WTC11 (cell line): Measurements from ENCODE around the gene CDCA4. TPM values are rescaled to one million over a fixed set of nuclear protein-coding genes. Genes with fewer than 3 reads are reported as not detected.

ENCODE experiments used
- ATAC-seq: fragments of 200-7000 bp; cut with Tn5 transposase; 2 replicates; pipeline ENCODE4 v1.10.0; 2021; ENCODE audit warnings: mild to moderate bottlenecking, moderate library complexity
- CTCF ChIA-PET: fragments of 300-600 bp; sonication (Branson Sonifier 250); formaldehyde crosslinking; loops from one replicate; lab custom pipeline; 2021; ENCODE audit warnings: antibody characterized with exemption; lab: Charles Lee
- POLR2A ChIA-PET: fragments of 350-600 bp; sonication (Branson Sonifier 250); formaldehyde crosslinking; loops from one replicate; lab custom pipeline; 2021; ENCODE audit warnings: antibody characterized with exemption; lab: Charles Lee
- DNase-seq: peaks from one replicate; pipeline ENCODE4 v3.0.0; 2021; ENCODE audit warnings: low spot score
- H3K27ac Mint-ChIP-seq: 2 replicates; pipeline ENCODE4 v1.8.0; 2021; ENCODE audit warnings: mixed read lengths
- H3K27me3 Mint-ChIP-seq: 2 replicates; pipeline ENCODE4 v1.8.0; 2021; ENCODE audit warnings: low read depth, mild to moderate bottlenecking, moderate library complexity, mixed read lengths
- H3K36me3 Mint-ChIP-seq: 2 replicates; pipeline ENCODE4 v1.8.0; 2021; ENCODE audit warnings: mixed read lengths
- H3K4me1 Mint-ChIP-seq: 2 replicates; pipeline ENCODE4 v1.8.0; 2022; ENCODE audit warnings: mixed read lengths
- H3K4me3 Mint-ChIP-seq: 2 replicates; pipeline ENCODE4 v1.8.0; 2021; ENCODE audit warnings: mild to moderate bottlenecking, moderate library complexity, mixed read lengths
- H3K9me3 Mint-ChIP-seq: 2 replicates; pipeline ENCODE4 v1.8.0; 2021; ENCODE audit warnings: mixed read lengths
- AFF4 ChIP-seq: sonication (generic); formaldehyde crosslinking; IDR thresholded peaks from 2 replicates; pipeline ENCODE4 v1.8.1; 2023; ENCODE audit warnings: mild to moderate bottlenecking, missing genetic modification reagents, borderline replicate concordance
- ATF1 ChIP-seq: sonication (generic); formaldehyde crosslinking; IDR thresholded peaks from 2 replicates; pipeline ENCODE4 v1.8.1; 2023; ENCODE audit warnings: mild to moderate bottlenecking, moderate library complexity, missing genetic modification reagents
- ATF2 ChIP-seq: sonication (generic); formaldehyde crosslinking; IDR thresholded peaks from 2 replicates; pipeline ENCODE4 v1.8.1; 2022; ENCODE audit warnings: low read depth, missing genetic modification reagents, borderline replicate concordance
- CBFB ChIP-seq: sonication (generic); formaldehyde crosslinking; IDR thresholded peaks from 2 replicates; pipeline ENCODE4 v1.8.1; 2022; ENCODE audit warnings: mild to moderate bottlenecking, low read depth, missing genetic modification reagents
- CREM ChIP-seq: sonication (generic); formaldehyde crosslinking; IDR thresholded peaks from 2 replicates; pipeline ENCODE4 v1.8.1; 2022; ENCODE audit warnings: mild to moderate bottlenecking, missing genetic modification reagents, moderate library complexity
- E2F1 ChIP-seq: sonication (generic); formaldehyde crosslinking; IDR thresholded peaks from 2 replicates; pipeline ENCODE4 v1.8.0; 2022; ENCODE audit warnings: mild to moderate bottlenecking, missing genetic modification reagents
- E2F5 ChIP-seq: sonication (generic); formaldehyde crosslinking; IDR thresholded peaks from 2 replicates; pipeline ENCODE4 v1.8.1; 2022; ENCODE audit warnings: mild to moderate bottlenecking, moderate library complexity, missing genetic modification reagents
- ELF4 ChIP-seq: sonication (generic); formaldehyde crosslinking; IDR thresholded peaks from 2 replicates; pipeline ENCODE4 v1.8.1; 2022; ENCODE audit warnings: low read depth, mild to moderate bottlenecking, moderate library complexity, missing genetic modification reagents
- ETV6 ChIP-seq: sonication (generic); formaldehyde crosslinking; IDR thresholded peaks from 2 replicates; pipeline ENCODE4 v1.8.1; 2022; ENCODE audit warnings: mild to moderate bottlenecking, missing genetic modification reagents
- FOXK1 ChIP-seq: sonication (generic); formaldehyde crosslinking; IDR thresholded peaks from 2 replicates; pipeline ENCODE4 v1.8.0; 2022; ENCODE audit warnings: mild to moderate bottlenecking, moderate library complexity, missing genetic modification reagents
- FOXP1 ChIP-seq: sonication (generic); formaldehyde crosslinking; IDR thresholded peaks from 2 replicates; pipeline ENCODE4 v1.8.0; 2022; ENCODE audit warnings: missing genetic modification reagents, mild to moderate bottlenecking, moderate library complexity, borderline replicate concordance
- GABPB1 ChIP-seq: sonication (generic); formaldehyde crosslinking; IDR thresholded peaks from 2 replicates; pipeline ENCODE4 v1.8.1; 2023; ENCODE audit warnings: mild to moderate bottlenecking, missing genetic modification reagents
- MAX ChIP-seq: sonication (generic); formaldehyde crosslinking; IDR thresholded peaks from 2 replicates; pipeline ENCODE4 v1.8.0; 2022; ENCODE audit warnings: mild to moderate bottlenecking, missing genetic modification reagents
- NFATC4 ChIP-seq: fragments of 250-450 bp; sonication (Bioruptor Pico); IDR thresholded peaks from 2 replicates; pipeline ENCODE4 v1.9.0; 2021; ENCODE audit warnings: mild to moderate bottlenecking
- NR2C2 ChIP-seq: sonication (generic); formaldehyde crosslinking; IDR thresholded peaks from 2 replicates; pipeline ENCODE4 v1.8.0; 2022; ENCODE audit warnings: mild to moderate bottlenecking, missing genetic modification reagents
- PRDM15 ChIP-seq: sonication (generic); formaldehyde crosslinking; IDR thresholded peaks from 2 replicates; pipeline ENCODE4 v1.8.0; 2022; ENCODE audit warnings: missing genetic modification reagents
- USF1 ChIP-seq: sonication (generic); formaldehyde crosslinking; IDR thresholded peaks from 2 replicates; pipeline ENCODE4 v1.8.0; 2022; ENCODE audit warnings: mild to moderate bottlenecking, missing genetic modification reagents
- ZNF121 ChIP-seq: sonication (generic); formaldehyde crosslinking; IDR thresholded peaks from 2 replicates; pipeline ENCODE4 v1.8.0; 2023; ENCODE audit warnings: missing genetic modification reagents
- ZNF416 ChIP-seq: fragments of 250-450 bp; sonication (Bioruptor Pico); IDR thresholded peaks from 2 replicates; pipeline ENCODE4 v1.9.0; 2021; ENCODE audit warnings: mild to moderate bottlenecking, inconsistent platforms
- total RNA-seq: library from RNA; stranded (reverse); gene quantifications from 3 replicates; pipeline ENCODE4 v1.2.3, GENCODE V29; 2021

Gene CDCA4
- total RNA-seq, 1 experiment from 2014 or later: 63.3 TPM

- H3K27ac Mint-ChIP-seq: peak overlapping the region; percentile 78
- H3K36me3 Mint-ChIP-seq: peaks cover 29% of the 10 kb centered on the region
- H3K4me3 Mint-ChIP-seq: no peak overlapping the region
- ChIA-PET CTCF (interaction anchor here (0.9 kb wide), 1 partner anchor 32 kb away, joined by 5 read pairs; no protein-coding TSS in a partner anchor), POLR2A (no interaction called here)
- H3K4me1 Mint-ChIP-seq: peaks cover 55% of the 10 kb centered on the region
- no peak for ATAC-seq
- no peak for TF ChIP-seq ZNF121 (CRISPR knock-in tag)
- TF ChIP-seq FOXP1: no peak
- no peak for TF ChIP-seq GABPB1 (CRISPR knock-in tag)
- no peak for DNase-seq
- H3K9me3 Mint-ChIP-seq: no peaks in the 10 kb centered on the region
- H3K27me3 Mint-ChIP-seq: no peaks in the 10 kb centered on the region
Observed at GRCh38 chr14:105014032-105014431, 6.9 kb downstream of the CDCA4 start.

- Mint-ChIP-seq H3K9me3 (no peaks in the 10 kb centered on the region), H3K36me3 (peaks cover 27% of the 10 kb centered on the region), H3K4me1 (peaks cover 48% of the 10 kb centered on the region), H3K27me3 (no peaks in the 10 kb centered on the region), H3K27ac (peak overlapping the region; percentile 78; the same call in 1 of the 2 replicates), H3K4me3 (no peak overlapping the region)
- ATAC-seq (no peak), DNase-seq (no peak)
- TF ChIP-seq FOXK1 (CRISPR knock-in tag): no peak
- TF ChIP-seq E2F5: no peak
- TF ChIP-seq ELF4: no peak
- no peak for TF ChIP-seq PRDM15 (CRISPR knock-in tag)
- TF ChIP-seq CREM (CRISPR knock-in tag): no peak
- TF ChIP-seq ATF2: no peak
- TF ChIP-seq CBFB: no peak
- TF ChIP-seq NFATC4 (CRISPR knock-in tag): no peak
- TF ChIP-seq NR2C2 (CRISPR knock-in tag): no peak
- ChIA-PET POLR2A (interaction anchor here (0.7 kb wide), 1 partner anchor 18 kb away, joined by 3 read pairs; no protein-coding TSS in a partner anchor), CTCF (interaction anchor here (0.7 to 1.2 kb wide), 4 partner anchors 28 to 37 kb away, joined by 3 to 6 read pairs (median 4); no protein-coding TSS in a partner anchor)
Observed at GRCh38 chr14:105013150-105013785, 7.6 kb downstream of the CDCA4 start.

- ATAC-seq: no peak
- TF ChIP-seq ATF1 (CRISPR knock-in tag): no peak
- TF ChIP-seq ETV6 (CRISPR knock-in tag): no peak
- no peak for TF ChIP-seq AFF4
- no peak for TF ChIP-seq ZNF416 (CRISPR knock-in tag)
- TF ChIP-seq MAX (CRISPR knock-in tag): no peak
- no peak for TF ChIP-seq USF1
- no peak for TF ChIP-seq E2F1 (CRISPR knock-in tag)
Observed at GRCh38 chr14:105012171-105012985, 8.5 kb downstream of the CDCA4 start.

More at GRCh38 chr14:105012171-105012985, 8.5 kb downstream of the CDCA4 start:
- ChIA-PET CTCF (interaction anchor here (0.8 to 1.2 kb wide), 2 partner anchors 35 to 36 kb away, joined by 3 to 6 read pairs; no protein-coding TSS in a partner anchor), POLR2A (interaction anchor here (0.7 kb wide), 1 partner anchor 19 kb away, joined by 3 read pairs; no protein-coding TSS in a partner anchor)
- H3K4me3 Mint-ChIP-seq: no peak overlapping the region
- no peaks in the 10 kb centered on the region for H3K9me3 Mint-ChIP-seq
- H3K36me3 Mint-ChIP-seq: peaks cover 23% of the 10 kb centered on the region
- no peaks in the 10 kb centered on the region for H3K27me3 Mint-ChIP-seq
- no peak for DNase-seq
- H3K4me1 Mint-ChIP-seq: peaks cover 40% of the 10 kb centered on the region
- peak overlapping the region; percentile 23; the same call in 1 of the 2 replicates for H3K27ac Mint-ChIP-seq
